Erythroblast (primary cell): ENCODE data around the gene PFDN6.

Experiments
- GATA1 ChIP-seq: IDR thresholded peaks from 2 replicates; pipeline ENCODE4 v1.6.1; 2011; ENCODE audit warnings: low read depth, mild to moderate bottlenecking, control low read depth, low read length, moderate library complexity
- POLR2A ChIP-seq: IDR thresholded peaks from 2 replicates; pipeline ENCODE4 v1.6.1; 2011; ENCODE audit warnings: mild to moderate bottlenecking, low read length

DNA sequence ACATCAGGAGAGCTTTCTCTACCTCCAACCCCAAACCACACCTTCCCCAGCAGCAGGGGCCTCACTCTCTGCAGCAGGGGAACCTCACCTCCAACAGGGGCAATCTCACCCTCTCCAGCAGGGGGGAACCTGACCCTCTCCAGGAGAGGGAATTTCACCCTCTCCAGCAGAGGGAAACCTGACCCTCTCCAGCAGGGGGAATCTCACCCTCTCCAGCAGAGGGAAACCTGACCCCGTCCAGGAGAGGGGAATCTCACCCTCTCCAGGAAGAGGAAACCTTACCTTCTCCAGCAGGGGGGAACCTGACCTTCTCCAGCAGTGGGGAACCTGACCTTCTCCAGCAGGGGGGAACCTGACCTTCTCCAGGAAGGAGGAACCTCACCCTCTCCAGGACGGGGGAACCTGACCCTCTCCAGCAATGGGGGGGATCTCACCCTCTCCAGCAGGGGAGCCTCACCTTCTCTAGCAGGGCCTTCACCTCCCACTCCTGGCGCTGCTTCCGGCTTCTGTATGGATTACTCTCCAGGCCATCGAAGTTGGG, 9.4 kb upstream of the PFDN6 start:
- no peak for TF ChIP-seq POLR2A
- TF ChIP-seq GATA1 = no peak
